OCI-LY7 (cell line): ENCODE data around the gene TPD52L1. TPM values are rescaled to one million over a fixed set of nuclear protein-coding genes. Genes with fewer than 3 reads are reported as not detected.

ENCODE experiments used
- BruUV-seq: library from RNA; stranded (reverse); fragments of 400-500 nt; replicated peaks from 2 replicates; lab custom pipeline; 2021; lab: Mats Ljungman, UMichigan
- CTCF ChIA-PET: fragments of 300-600 bp; sonication (Branson Sonifier 250); formaldehyde crosslinking; loops from one replicate; lab custom pipeline; 2022; ENCODE audit warnings: antibody characterized with exemption; ENCODE audit not compliant: unreplicated experiment; lab: Charles Lee
- POLR2A ChIA-PET: fragments of 300-600 bp; sonication (Branson Sonifier 250); formaldehyde crosslinking; loops from one replicate; lab custom pipeline; 2022; ENCODE audit warnings: antibody characterized with exemption; lab: Charles Lee
- DNase-seq: peaks from one replicate; pipeline ENCODE4 v3.0.0-alpha.2; 2015; ENCODE audit warnings: low spot score
- H2AFZ ChIP-seq: fragments of 200-600 bp; sonication (generic), shearing (Covaris generic); 2 replicates; pipeline ENCODE4 v1.6.1; 2014; ENCODE audit warnings: mild to moderate bottlenecking, antibody characterized with exemption, low read length, moderate library complexity
- H3K27ac ChIP-seq: fragments of 200-600 bp; sonication (generic); 2 replicates; pipeline ENCODE4 v1.5.1; 2014; ENCODE audit warnings: mixed run types, low read depth, mild to moderate bottlenecking, moderate library complexity, low read length, inconsistent platforms; ENCODE audit not compliant: poor library complexity, severe bottlenecking
- H3K36me3 ChIP-seq: fragments of 200-600 bp; sonication (generic); 2 replicates; pipeline ENCODE4 v1.6.1; 2014; ENCODE audit warnings: mild to moderate bottlenecking, antibody characterized with exemption, low read length, moderate library complexity, mixed read lengths; ENCODE audit not compliant: insufficient read depth
- H3K4me1 ChIP-seq: fragments of 200-600 bp; sonication (generic); 2 replicates; pipeline ENCODE4 v1.5.1; 2014; ENCODE audit warnings: mild to moderate bottlenecking, low read length; ENCODE audit not compliant: insufficient read depth, poor library complexity, severe bottlenecking
- H3K4me2 ChIP-seq: fragments of 200-600 bp; sonication (generic); 2 replicates; pipeline ENCODE4 v1.6.1; 2014; ENCODE audit warnings: mild to moderate bottlenecking, low read length
- H3K4me3 ChIP-seq: fragments of 200-600 bp; sonication (generic); 2 replicates; pipeline ENCODE4 v1.5.1; 2014; ENCODE audit warnings: mild to moderate bottlenecking, low read depth, low read length; ENCODE audit not compliant: poor library complexity, severe bottlenecking
- H3K79me2 ChIP-seq: fragments of 200-600 bp; sonication (generic); 2 replicates; pipeline ENCODE4 v1.6.1; 2016; ENCODE audit warnings: low read depth, mild to moderate bottlenecking, low read length, moderate library complexity, mixed read lengths; ENCODE audit not compliant: insufficient read depth
- H3K9me2 ChIP-seq: fragments of 200-600 bp; sonication (generic); 2 replicates; pipeline ENCODE4 v1.6.1; 2016; ENCODE audit warnings: mild to moderate bottlenecking, low read length, mixed read lengths; ENCODE audit not compliant: insufficient read depth
- H3K9me3 ChIP-seq: fragments of 200-600 bp; sonication (generic); 2 replicates; pipeline ENCODE4 v1.6.1; 2014; ENCODE audit warnings: mild to moderate bottlenecking, mixed run types, low read length, mixed read lengths
- H4K20me1 ChIP-seq: fragments of 200-600 bp; sonication (generic); 2 replicates; pipeline ENCODE4 v1.6.1; 2014; ENCODE audit warnings: mild to moderate bottlenecking, antibody characterized with exemption, low read length, moderate library complexity, mixed read lengths; ENCODE audit not compliant: insufficient read depth
- CTCF ChIP-seq: fragments of 200-600 bp; sonication (generic); conservative IDR thresholded peaks from 2 replicates; pipeline ENCODE4 v1.5.1; 2014; ENCODE audit warnings: mild to moderate bottlenecking, antibody characterized with exemption, low read length, moderate library complexity, mixed read lengths
- EZH2phosphoT487 ChIP-seq: fragments of 200-600 bp; sonication (generic); IDR thresholded peaks from 2 replicates; pipeline ENCODE4 v1.6.1; 2018; ENCODE audit warnings: low read depth, borderline replicate concordance, mild to moderate bottlenecking, mixed run types, antibody characterized with exemption, low read length, moderate library complexity, mixed read lengths
- intact Hi-C: fragments of 100-400 bp; cut with micrococcal nuclease; formaldehyde crosslinking; loops from one replicate; pipeline ENCODE4 v1.10.0; 2022; ENCODE audit not compliant: unreplicated experiment
- total RNA-seq, 2 experiments: library from RNA; depleted of rRNA in 1 of 2; stranded (reverse); fragments of >200 nt in 1 of 2; shearing (Covaris generic) in 1 of 2; gene quantifications; 2 replicates each; pipeline ENCODE4 v1.2.3, GENCODE V29; 2014 to 2022

Gene TPD52L1
- total RNA-seq, 2 experiments from 2014 or later = not detected

DNA sequence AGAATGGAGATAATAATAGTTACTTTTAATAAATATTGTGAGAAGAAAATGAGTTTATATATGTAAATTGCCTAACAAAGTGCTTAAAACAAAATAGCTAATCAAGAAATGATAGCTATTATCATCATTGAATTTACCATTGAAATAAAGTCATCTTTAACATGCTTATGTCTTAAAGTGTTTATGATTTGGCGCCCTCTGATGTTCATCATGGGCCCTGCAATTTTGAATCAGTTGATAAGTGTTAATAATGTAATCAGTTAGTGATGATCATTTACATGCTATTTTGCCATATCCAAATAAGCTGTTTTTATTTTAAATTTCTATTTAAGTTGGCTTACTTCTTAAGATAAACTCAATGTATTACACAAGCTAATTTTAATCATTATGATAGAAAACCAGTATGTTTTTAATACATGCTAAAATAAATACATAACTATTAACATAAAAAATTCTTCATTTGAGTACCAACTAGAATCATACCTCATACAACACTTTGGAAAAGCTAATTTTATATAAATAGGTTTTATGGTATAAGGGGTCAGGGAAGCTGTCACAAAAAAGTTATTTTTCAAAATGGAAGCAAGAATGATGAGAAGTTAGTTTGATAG lies 39.2 kb upstream of the TPD52L1 start:
- BruUV-seq = no TSS peak
- intact Hi-C loops = loop anchor here (5.0 to 10.0 kb wide), 2 partner anchors 242 to 1310 kb away; partner anchors contain the start of gene NKAIN2
- Histone ChIP-seq H3K4me3 (no peak overlapping the region), H2AFZ (no peak overlapping the region), H3K27ac (no peak overlapping the region), H4K20me1 (no peaks in the 10 kb centered on the region), H3K9me2 (no peaks in the 10 kb centered on the region), H3K36me3 (no peaks in the 10 kb centered on the region), H3K4me1 (no peaks in the 10 kb centered on the region), H3K79me2 (no peaks in the 10 kb centered on the region), H3K9me3 (peaks cover 10% of the 10 kb centered on the region; the same call in 1 of the 2 replicates), H3K4me2 (no peak overlapping the region)
- no peak for TF ChIP-seq EZH2phosphoT487
- TF ChIP-seq CTCF = peak; percentile 93
- ChIA-PET CTCF (interaction anchor here (0.6 kb wide), 1 partner anchor 169 kb away, joined by 4 read pairs; no protein-coding TSS in a partner anchor), POLR2A (interaction anchor here (0.6 to 1.1 kb wide), 3 partner anchors 17 to 102 kb away, joined by 3 read pairs; no protein-coding TSS in a partner anchor)
- peak; percentile 41 for DNase-seq

- H4K20me1 ChIP-seq = no peaks in the 10 kb centered on the region
- H3K36me3 ChIP-seq = no peaks in the 10 kb centered on the region
- no peaks in the 10 kb centered on the region for H3K4me1 ChIP-seq
- no peak overlapping the region for H3K4me3 ChIP-seq
- no peaks in the 10 kb centered on the region for H3K9me2 ChIP-seq
- no peaks in the 10 kb centered on the region for H3K79me2 ChIP-seq
- H3K27ac ChIP-seq = no peak overlapping the region
- TF ChIP-seq CTCF (no peak), EZH2phosphoT487 (no peak)
- BruUV-seq = no TSS peak
- intact Hi-C loops = loop anchor here (10.0 kb wide), 1 partner anchor 1311 kb away; the partner anchor contains the start of gene NKAIN2
- H3K4me2 ChIP-seq = no peak overlapping the region
- ChIA-PET POLR2A (no interaction called here), CTCF (no interaction called here)
- no peak for DNase-seq
- H3K9me3 ChIP-seq = peaks cover 8% of the 10 kb centered on the region; the same call in 1 of the 2 replicates
- no peak overlapping the region for H2AFZ ChIP-seq
Observed at GRCh38 chr6:125116170-125116569, 37.4 kb upstream of the TPD52L1 start.

GRCh38 chr6:125116710-125117109 lies 36.9 kb upstream of the TPD52L1 start:
- Histone ChIP-seq H3K9me2 (no peaks in the 10 kb centered on the region), H3K27ac (no peak overlapping the region), H4K20me1 (no peaks in the 10 kb centered on the region), H3K4me2 (no peak overlapping the region), H3K36me3 (no peaks in the 10 kb centered on the region), H3K4me3 (no peak overlapping the region), H3K4me1 (no peaks in the 10 kb centered on the region), H3K9me3 (peaks cover 2% of the 10 kb centered on the region; the same call in 1 of the 2 replicates), H3K79me2 (no peaks in the 10 kb centered on the region), H2AFZ (no peak overlapping the region)
- no TSS peak for BruUV-seq
- ChIA-PET POLR2A (no interaction called here), CTCF (no interaction called here)
- intact Hi-C loops = loop anchor here (10.0 kb wide), 1 partner anchor 1312 kb away; the partner anchor contains the start of gene NKAIN2
- DNase-seq = no peak
- TF ChIP-seq EZH2phosphoT487 (no peak), CTCF (no peak)
